Inflammatory macrophage treated with lipopolysaccharide for 1 hour (primary cell): ENCODE results near the gene DNMBP.
"Not testable (repeated sequence)": the region's sequence is repeated elsewhere in the genome, so short reads cannot be mapped to it uniquely, and the experiment has no call there.

Experiments used
- DNase-seq, 2 donors: peaks; one replicate each; pipeline ENCODE4 v3.0.0-alpha.2; 2020 to 2022

DNMBP gene

GRCh38 chr10:99983280-99983988 is 26.3 kb downstream of the DNMBP start:
- DNase-seq, result peak in 1 of 2 donors; percentile 12

- no peak for DNase-seq
Measured at GRCh38 chr10:99982728-99983127, 27.0 kb downstream of the DNMBP start.

- peak in 1 of 2 donors; percentile 54 for DNase-seq
Measured at GRCh38 chr10:99981581-99982199, 28.1 kb downstream of the DNMBP start.

GRCh38 chr10:99979066-99979685 is 30.6 kb downstream of the DNMBP start:
- no peak for DNase-seq

- DNase-seq, result no peak
Measured at GRCh38 chr10:99977916-99978315, 31.8 kb downstream of the DNMBP start.

GRCh38 chr10:99976886-99977665 is 32.7 kb downstream of the DNMBP start:
- peak in 1 of 2 donors; percentile 33 for DNase-seq

GRCh38 chr10:99975942-99976809 is 33.6 kb downstream of the DNMBP start:
- DNase-seq, result no peak

- DNase-seq, result peak in 1 of 2 donors; percentile 27
Measured at GRCh38 chr10:99975106-99975829, 34.5 kb downstream of the DNMBP start.

- DNase-seq, result no peak
Measured at GRCh38 chr10:99973190-99973589, 36.6 kb downstream of the DNMBP start.

GRCh38 chr10:99967961-99968360 is 41.8 kb downstream of the DNMBP start:
- no peak for DNase-seq

GRCh38 chr10:99966306-99966705 is 43.4 kb downstream of the DNMBP start:
- DNase-seq, result no peak

GRCh38 chr10:99965700-99966099 is 44.0 kb downstream of the DNMBP start:
- DNase-seq, result no peak

- no peak for DNase-seq
Measured at GRCh38 chr10:99964791-99965190, 45.0 kb downstream of the DNMBP start.

- DNase-seq, result not testable (repeated sequence)
Measured at GRCh38 chr10:99963467-99964165, 46.1 kb downstream of the DNMBP start.

- no peak for DNase-seq
Measured at GRCh38 chr10:99958806-99959205, 50.9 kb downstream of the DNMBP start.

- no peak for DNase-seq
Measured at GRCh38 chr10:99958302-99958701, 51.4 kb downstream of the DNMBP start.

- DNase-seq, result not testable (repeated sequence)
Measured at GRCh38 chr10:99953510-99953909, 56.2 kb downstream of the DNMBP start.

GRCh38 chr10:99952799-99953198 is 56.9 kb downstream of the DNMBP start:
- no peak for DNase-seq

- DNase-seq, result not testable (repeated sequence)
Measured at GRCh38 chr10:99946051-99946450, 63.7 kb downstream of the DNMBP start.

GRCh38 chr10:99945263-99945662 is 64.5 kb downstream of the DNMBP start:
- no peak for DNase-seq

- DNase-seq, result no peak
Measured at GRCh38 chr10:99944860-99945259, 64.9 kb downstream of the DNMBP start.
